ENCODE measurements around the gene PSORS1C1. TPM values are rescaled to one million over a fixed set of nuclear protein-coding genes. Genes with fewer than 3 reads are reported as not detected.
A peak's percentile ranks its signal among the peaks of the same experiment; 100 is the strongest.

PSORS1C1 gene
- total and polyA plus RNA-seq, 2 experiments from 2014 or later: 1.4 to 4.6 TPM

- Histone ChIP-seq H3K4me3 (peak within 1 kb of the TSS; percentile 38), H2AFZ (peak within 1 kb of the TSS; percentile 68), H3K27me3 (no peaks in the 10 kb centered on the region), H3K4me1 (ENCODE audit: insufficient read depth) (peaks cover 5% of the 10 kb centered on the region), H3K9me2 (replicated peaks; ENCODE audit: insufficient read depth) (no peaks in the 10 kb centered on the region), H3K36me3 (replicated peaks; ENCODE audit: insufficient read depth, low read depth) (no peaks in the 10 kb centered on the region), H3K4me2 (peak within 1 kb of the TSS; percentile 83), H3K9me3 (ENCODE audit: low read depth) (no peaks in the 10 kb centered on the region), H3K79me2 (no peaks in the 10 kb centered on the region), H4K20me1 (ENCODE audit: insufficient read depth, poor library complexity, severe bottlenecking) (no peaks in the 10 kb centered on the region), H3K27ac (no peak within 1 kb of the TSS)
- TF ChIP-seq EZH2 (IDR thresholded peaks at IDR 0.05; ENCODE audit: borderline replicate concordance) (no peak), CTCF (IDR thresholded peaks at IDR 0.05; ENCODE audit: poor library complexity) (no peak), EZH2phosphoT487 (IDR thresholded peaks at IDR 0.05; ENCODE audit: low read depth, severe bottlenecking, unreplicated experiment) (no peak)
- peak; percentile 99 for DNase-seq (ENCODE audit: low spot score)
- WGBS (ENCODE audit: low lambda C conversion rate, missing lambda C conversion rate): under 1% methylated on average over 65 of the region's 65 CpGs
Observed at GRCh38 chr6:31158140-31158862, 43.7 kb downstream of the PSORS1C1 start, which contains the start of gene TCF19. Gene TCF19 (plus strand): TSS chr6:31158589. CDS start chr6:31159470, 881 bp downstream.

DNA sequence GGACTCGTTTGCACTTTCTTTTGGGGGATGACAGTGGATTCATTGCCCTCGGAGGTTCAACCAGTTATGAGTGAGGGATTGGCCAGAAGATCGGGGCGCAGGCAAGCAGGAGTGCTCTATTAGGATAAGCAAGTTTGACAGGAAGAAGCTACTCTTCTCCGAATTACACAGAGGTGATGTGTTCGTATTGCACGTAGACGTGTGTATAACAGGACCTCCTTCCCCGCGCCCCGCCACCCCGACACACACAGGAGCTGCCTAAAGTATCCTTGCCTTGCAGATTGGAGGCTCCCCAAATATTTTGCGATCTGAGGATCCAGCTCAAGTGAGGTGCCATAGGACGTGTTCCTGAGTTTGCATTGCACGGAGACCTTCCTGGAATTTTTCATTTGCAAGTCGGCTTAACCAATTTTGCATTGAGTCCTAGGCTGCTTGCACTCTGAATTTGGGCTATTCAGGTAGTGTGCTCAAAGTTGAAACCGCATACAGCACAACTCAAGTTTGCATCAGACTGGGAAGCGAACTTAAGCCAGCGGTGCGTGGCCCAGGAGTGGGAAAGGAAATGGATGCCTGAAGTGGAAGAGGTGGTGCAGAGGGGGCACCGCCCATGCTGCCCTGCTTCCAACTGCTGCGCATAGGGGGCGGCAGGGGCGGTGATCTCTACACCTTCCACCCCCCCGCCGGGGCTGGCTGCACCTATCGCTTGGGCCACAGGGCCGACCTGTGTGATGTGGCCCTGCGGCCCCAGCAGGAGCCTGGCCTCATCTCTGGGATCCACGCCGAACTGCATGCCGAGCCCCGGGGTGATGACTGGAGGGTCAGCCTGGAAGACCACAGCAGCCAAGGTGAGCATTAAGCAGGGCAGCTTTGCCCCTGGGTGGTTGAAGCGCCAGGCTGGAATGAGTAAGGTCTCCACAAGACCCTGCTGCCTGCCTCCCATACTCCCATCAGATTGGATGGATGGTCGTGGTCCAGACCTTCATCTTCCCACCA, 44.6 kb downstream of the PSORS1C1 start:
- DNase-seq (ENCODE audit: low spot score): no peak
- 14% methylated on average over 32 of the region's 35 CpGs for WGBS (ENCODE audit: low lambda C conversion rate, missing lambda C conversion rate)
- Histone ChIP-seq H3K36me3 (replicated peaks; ENCODE audit: insufficient read depth, low read depth) (no peaks in the 10 kb centered on the region), H3K4me2 (peak overlapping the region; percentile 83), H4K20me1 (ENCODE audit: insufficient read depth, poor library complexity, severe bottlenecking) (no peaks in the 10 kb centered on the region), H3K27ac (no peak overlapping the region), H3K4me3 (peak overlapping the region; percentile 38), H3K79me2 (no peaks in the 10 kb centered on the region), H3K9me3 (ENCODE audit: low read depth) (no peaks in the 10 kb centered on the region), H3K27me3 (no peaks in the 10 kb centered on the region), H3K9me2 (replicated peaks; ENCODE audit: insufficient read depth) (no peaks in the 10 kb centered on the region), H3K4me1 (ENCODE audit: insufficient read depth) (peaks cover 5% of the 10 kb centered on the region), H2AFZ (peak overlapping the region; percentile 65)
- TF ChIP-seq CTCF (IDR thresholded peaks at IDR 0.05; ENCODE audit: poor library complexity): no peak
- TF ChIP-seq EZH2phosphoT487 (IDR thresholded peaks at IDR 0.05; ENCODE audit: low read depth, severe bottlenecking, unreplicated experiment): no peak
- no peak for TF ChIP-seq EZH2 (IDR thresholded peaks at IDR 0.05; ENCODE audit: borderline replicate concordance)

- WGBS (ENCODE audit: low lambda C conversion rate, missing lambda C conversion rate): 95% methylated on average over 19 of the region's 19 CpGs
- no peak for DNase-seq (ENCODE audit: low spot score)
Observed at GRCh38 chr6:31161216-31162126, 46.9 kb downstream of the PSORS1C1 start.

More at GRCh38 chr6:31161216-31162126, 46.9 kb downstream of the PSORS1C1 start:
- Histone ChIP-seq H3K4me1 (ENCODE audit: insufficient read depth) (peaks cover 5% of the 10 kb centered on the region), H3K9me3 (ENCODE audit: low read depth) (no peaks in the 10 kb centered on the region), H3K4me2 (no peak overlapping the region), H3K27ac (no peak overlapping the region), H3K36me3 (replicated peaks; ENCODE audit: insufficient read depth, low read depth) (no peaks in the 10 kb centered on the region), H4K20me1 (ENCODE audit: insufficient read depth, poor library complexity, severe bottlenecking) (no peaks in the 10 kb centered on the region), H3K9me2 (replicated peaks; ENCODE audit: insufficient read depth) (no peaks in the 10 kb centered on the region), H2AFZ (no peak overlapping the region), H3K79me2 (no peaks in the 10 kb centered on the region), H3K27me3 (no peaks in the 10 kb centered on the region), H3K4me3 (no peak overlapping the region)
- TF ChIP-seq EZH2 (IDR thresholded peaks at IDR 0.05; ENCODE audit: borderline replicate concordance): no peak
- no peak for TF ChIP-seq EZH2phosphoT487 (IDR thresholded peaks at IDR 0.05; ENCODE audit: low read depth, severe bottlenecking, unreplicated experiment)
- TF ChIP-seq CTCF (IDR thresholded peaks at IDR 0.05; ENCODE audit: poor library complexity): no peak
